Prostate gland (tissue), 2 donors: ENCODE data around the gene NR0B2.

ENCODE experiments used
- CTCF ChIP-seq, 4 experiments: fragments of 200-600 bp in 2 of 4; fragments of 450-650 bp in 2 of 4; sonication (generic) in 2 of 4; IDR thresholded peaks; 1 replicate in 3 of 4; 2 replicates in 1 of 4; pipeline ENCODE4 v1.5.1; 2016 to 2019; ENCODE audit warnings: antibody characterized with exemption in 4 of 4, mild to moderate bottlenecking in 2 of 4, moderate library complexity in 2 of 4
- POLR2A ChIP-seq: fragments of 450-650 bp; IDR thresholded peaks from one replicate; pipeline ENCODE4 v1.6.1; 2016; ENCODE audit warnings: antibody characterized with exemption, mild to moderate bottlenecking
- POLR2AphosphoS5 ChIP-seq: sonication (generic); formaldehyde crosslinking; IDR thresholded peaks from one replicate; pipeline ENCODE4 v1.6.1; 2017; ENCODE audit warnings: antibody characterized with exemption

- TF ChIP-seq CTCF (IDR thresholded peaks at IDR 0.05): no peak
- TF ChIP-seq POLR2AphosphoS5: no peak
- no peak for TF ChIP-seq POLR2A
Observed at GRCh38 chr1:26959270-26959669, 45.5 kb upstream of the NR0B2 start.
